HFFc6 (cell line): ENCODE measurements around the gene TDP1. TPM values are rescaled to one million over a fixed set of nuclear protein-coding genes. Genes with fewer than 3 reads are reported as not detected.

ENCODE experiments used
- DNase-seq: peaks from one replicate; pipeline ENCODE4 v3.0.0-alpha.2; 2018
- H3K27ac Mint-ChIP-seq: 2 replicates; pipeline ENCODE4 v1.8.0; 2020; ENCODE audit warnings: mild to moderate bottlenecking, mixed read lengths
- H3K27me3 Mint-ChIP-seq: 2 replicates; pipeline ENCODE4 v1.8.0; 2021; ENCODE audit warnings: mild to moderate bottlenecking, moderate library complexity, mixed read lengths; ENCODE audit not compliant: insufficient read depth
- H3K36me3 Mint-ChIP-seq: 2 replicates; pipeline ENCODE4 v1.8.0; 2021; ENCODE audit warnings: low read depth, mixed read lengths
- H3K4me1 Mint-ChIP-seq: 2 replicates; pipeline ENCODE4 v1.8.0; 2020; ENCODE audit warnings: low read depth, mixed read lengths
- H3K4me3 Mint-ChIP-seq: 2 replicates; pipeline ENCODE4 v1.8.0; 2020; ENCODE audit warnings: mild to moderate bottlenecking, moderate library complexity, mixed read lengths
- H3K9me3 Mint-ChIP-seq: 2 replicates; pipeline ENCODE4 v1.8.0; 2020; ENCODE audit warnings: mild to moderate bottlenecking, mixed read lengths
- total RNA-seq, 6 experiments: library from RNA; stranded (reverse); fragmentation: NEBNext Ultra II Directional; extraction: Animal tissue kit (Norgen Biotek cat#: 25700); gene quantifications; 2 replicates in 1 of 6; 3 replicates in 5 of 6; pipeline ENCODE4 v1.2.3, GENCODE V29; 2021
- TF ChIP-seq, protein P1 (sequence below): fragments of 200-600 bp; sonication (generic); IDR thresholded peaks from 2 replicates; pipeline ENCODE4 v1.5.0; 2021; ENCODE audit warnings: antibody characterized with exemption, mild to moderate bottlenecking

The TDP1 gene
- total RNA-seq, 6 experiments from 2014 or later, result 20.3 to 28.3 (median 23.3) TPM

GRCh38 chr14:89956661-89957009 lies 908 bp downstream of the TDP1 start:
- Mint-ChIP-seq H3K27me3 (peaks cover 2% of the 10 kb centered on the region; the same call in 1 of the 2 replicates), H3K36me3 (peaks cover 23% of the 10 kb centered on the region), H3K9me3 (no peaks in the 10 kb centered on the region), H3K4me3 (peak overlapping the region; percentile 92), H3K27ac (peak overlapping the region; percentile 97), H3K4me1 (peaks cover 50% of the 10 kb centered on the region)
- TF ChIP-seq, protein P1, sequence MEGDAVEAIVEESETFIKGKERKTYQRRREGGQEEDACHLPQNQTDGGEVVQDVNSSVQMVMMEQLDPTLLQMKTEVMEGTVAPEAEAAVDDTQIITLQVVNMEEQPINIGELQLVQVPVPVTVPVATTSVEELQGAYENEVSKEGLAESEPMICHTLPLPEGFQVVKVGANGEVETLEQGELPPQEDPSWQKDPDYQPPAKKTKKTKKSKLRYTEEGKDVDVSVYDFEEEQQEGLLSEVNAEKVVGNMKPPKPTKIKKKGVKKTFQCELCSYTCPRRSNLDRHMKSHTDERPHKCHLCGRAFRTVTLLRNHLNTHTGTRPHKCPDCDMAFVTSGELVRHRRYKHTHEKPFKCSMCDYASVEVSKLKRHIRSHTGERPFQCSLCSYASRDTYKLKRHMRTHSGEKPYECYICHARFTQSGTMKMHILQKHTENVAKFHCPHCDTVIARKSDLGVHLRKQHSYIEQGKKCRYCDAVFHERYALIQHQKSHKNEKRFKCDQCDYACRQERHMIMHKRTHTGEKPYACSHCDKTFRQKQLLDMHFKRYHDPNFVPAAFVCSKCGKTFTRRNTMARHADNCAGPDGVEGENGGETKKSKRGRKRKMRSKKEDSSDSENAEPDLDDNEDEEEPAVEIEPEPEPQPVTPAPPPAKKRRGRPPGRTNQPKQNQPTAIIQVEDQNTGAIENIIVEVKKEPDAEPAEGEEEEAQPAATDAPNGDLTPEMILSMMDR, result no peak
- DNase-seq, result no peak

GRCh38 chr14:89957376-89957775 lies 1.6 kb downstream of the TDP1 start:
- peak overlapping the region; percentile 92 for H3K4me3 Mint-ChIP-seq
- DNase-seq, result no peak
- H3K9me3 Mint-ChIP-seq, result no peaks in the 10 kb centered on the region
- peak overlapping the region; percentile 97 for H3K27ac Mint-ChIP-seq
- H3K36me3 Mint-ChIP-seq, result peaks cover 23% of the 10 kb centered on the region
- H3K4me1 Mint-ChIP-seq, result peaks cover 50% of the 10 kb centered on the region
- TF ChIP-seq, protein P1, result no peak
- H3K27me3 Mint-ChIP-seq, result peaks cover 2% of the 10 kb centered on the region; the same call in 1 of the 2 replicates

DNA sequence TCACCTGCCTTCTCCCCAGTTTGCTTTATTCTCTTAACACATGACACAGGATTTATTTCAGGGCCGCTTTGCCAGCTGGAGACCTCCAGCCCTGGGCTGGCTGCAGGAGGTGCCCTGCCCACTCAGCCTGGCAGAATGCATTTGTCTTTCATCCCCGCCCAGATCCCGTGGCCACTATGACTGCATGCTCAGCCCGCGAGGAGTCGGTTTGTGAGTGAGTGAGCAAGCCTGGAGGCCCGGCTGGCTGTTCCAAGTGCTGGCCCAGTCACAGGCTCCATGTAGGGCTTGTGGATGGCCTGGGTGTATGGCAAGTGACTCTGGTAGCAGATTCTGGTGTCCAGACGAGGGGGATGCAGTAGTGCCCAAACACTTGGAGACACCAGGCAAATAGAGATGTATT lies 2.1 kb downstream of the TDP1 start:
- peaks cover 2% of the 10 kb centered on the region; the same call in 1 of the 2 replicates for H3K27me3 Mint-ChIP-seq
- H3K36me3 Mint-ChIP-seq, result peaks cover 23% of the 10 kb centered on the region
- peak overlapping the region; percentile 92; the same call in 1 of the 2 replicates for H3K4me3 Mint-ChIP-seq
- TF ChIP-seq, protein P1, result no peak
- peaks cover 47% of the 10 kb centered on the region for H3K4me1 Mint-ChIP-seq
- H3K9me3 Mint-ChIP-seq, result no peaks in the 10 kb centered on the region
- H3K27ac Mint-ChIP-seq, result peak overlapping the region; percentile 97
- no peak for DNase-seq

- Mint-ChIP-seq H3K4me1 (peaks cover 35% of the 10 kb centered on the region), H3K36me3 (peaks cover 33% of the 10 kb centered on the region), H3K27ac (no peak overlapping the region), H3K27me3 (peaks cover 2% of the 10 kb centered on the region; the same call in 1 of the 2 replicates), H3K4me3 (no peak overlapping the region), H3K9me3 (no peaks in the 10 kb centered on the region)
- DNase-seq, result no peak
- TF ChIP-seq, protein P1, result no peak
These were observed 3.2 kb downstream of the TDP1 start for GRCh38 chr14:89958966-89959365.

- no peaks in the 10 kb centered on the region; the same call in 1 of the 2 replicates for H3K27me3 Mint-ChIP-seq
- DNase-seq, result no peak
- H3K27ac Mint-ChIP-seq, result no peak overlapping the region
- peaks cover 36% of the 10 kb centered on the region for H3K36me3 Mint-ChIP-seq
- H3K4me3 Mint-ChIP-seq, result no peak overlapping the region
- TF ChIP-seq, protein P1, result no peak
- H3K4me1 Mint-ChIP-seq, result peaks cover 39% of the 10 kb centered on the region
- no peaks in the 10 kb centered on the region for H3K9me3 Mint-ChIP-seq
These were observed 4.2 kb downstream of the TDP1 start for GRCh38 chr14:89959853-89960445.
